Vagina (tissue), 2 donors: Measurements from ENCODE around the gene TEX36.

Experiments used
- POLR2A ChIP-seq, 2 donors: fragments of 450-650 bp; IDR thresholded peaks; one replicate each; pipeline ENCODE4 v1.6.1; 2017; ENCODE audit warnings: antibody characterized with exemption in 2 of 2, mild to moderate bottlenecking in 2 of 2, moderate library complexity in 2 of 2
- POLR2AphosphoS5 ChIP-seq, 2 donors: sonication (generic); formaldehyde crosslinking; IDR thresholded peaks; one replicate each; pipeline ENCODE4 v1.9.0; 2017; ENCODE audit warnings: antibody characterized with exemption in 2 of 2, mild to moderate bottlenecking in 2 of 2, low read depth in 1 of 2; ENCODE audit not compliant: insufficient read depth in 1 of 2
- TF ChIP-seq, protein P1 (sequence below), 3 experiments: fragments of 450-650 bp in 2 of 3; fragments of 200-600 bp in 1 of 3; sonication (generic) in 1 of 3; IDR thresholded peaks; one replicate each; pipeline ENCODE4 v1.5.1; 2017 to 2019; ENCODE audit warnings: antibody characterized with exemption in 3 of 3, mild to moderate bottlenecking in 2 of 3, moderate library complexity in 2 of 3

DNA sequence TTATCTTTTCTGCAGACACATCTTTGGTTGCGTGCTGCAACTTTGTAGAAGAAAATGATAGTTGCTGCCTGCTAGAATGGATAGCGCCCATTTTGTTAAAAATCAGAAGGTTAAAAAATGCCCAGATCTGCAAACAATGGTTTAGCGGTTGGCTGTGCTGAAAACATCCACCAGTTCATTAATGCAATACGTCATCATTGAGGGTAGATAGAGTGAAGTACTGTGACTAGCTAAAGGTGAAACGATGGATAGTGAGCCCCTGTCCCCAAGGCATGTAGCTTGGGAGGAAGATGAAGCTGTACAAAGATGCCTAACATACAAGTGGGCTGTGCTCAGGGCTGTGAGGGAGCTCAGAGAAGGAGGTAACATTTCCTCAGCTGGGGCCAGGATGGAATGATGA is 48.4 kb downstream of the TEX36 start:
- TF ChIP-seq, protein P1, sequence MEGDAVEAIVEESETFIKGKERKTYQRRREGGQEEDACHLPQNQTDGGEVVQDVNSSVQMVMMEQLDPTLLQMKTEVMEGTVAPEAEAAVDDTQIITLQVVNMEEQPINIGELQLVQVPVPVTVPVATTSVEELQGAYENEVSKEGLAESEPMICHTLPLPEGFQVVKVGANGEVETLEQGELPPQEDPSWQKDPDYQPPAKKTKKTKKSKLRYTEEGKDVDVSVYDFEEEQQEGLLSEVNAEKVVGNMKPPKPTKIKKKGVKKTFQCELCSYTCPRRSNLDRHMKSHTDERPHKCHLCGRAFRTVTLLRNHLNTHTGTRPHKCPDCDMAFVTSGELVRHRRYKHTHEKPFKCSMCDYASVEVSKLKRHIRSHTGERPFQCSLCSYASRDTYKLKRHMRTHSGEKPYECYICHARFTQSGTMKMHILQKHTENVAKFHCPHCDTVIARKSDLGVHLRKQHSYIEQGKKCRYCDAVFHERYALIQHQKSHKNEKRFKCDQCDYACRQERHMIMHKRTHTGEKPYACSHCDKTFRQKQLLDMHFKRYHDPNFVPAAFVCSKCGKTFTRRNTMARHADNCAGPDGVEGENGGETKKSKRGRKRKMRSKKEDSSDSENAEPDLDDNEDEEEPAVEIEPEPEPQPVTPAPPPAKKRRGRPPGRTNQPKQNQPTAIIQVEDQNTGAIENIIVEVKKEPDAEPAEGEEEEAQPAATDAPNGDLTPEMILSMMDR (IDR thresholded peaks at IDR 0.05), result no peak
- no peak for TF ChIP-seq POLR2AphosphoS5 (IDR thresholded peaks at IDR 0.05; ENCODE audit: insufficient read depth in 1 of 2, low read depth in 1 of 2)
- no peak for TF ChIP-seq POLR2A (IDR thresholded peaks at IDR 0.05)
